ENCODE measurements around the gene FAM180A.

- TF ChIP-seq REST (IDR thresholded peaks at IDR 0.05; ENCODE audit: unreplicated experiment) (no peak), POLR2AphosphoS5 (IDR thresholded peaks at IDR 0.05; ENCODE audit: low read depth) (no peak), CTCF (conservative IDR thresholded peaks at IDR 0.05; ENCODE audit: low read depth in 2 of 2) (no peak), EZH2 (IDR thresholded peaks at IDR 0.05; ENCODE audit: low read depth, unreplicated experiment) (no peak), JUNB (IDR thresholded peaks at IDR 0.05; ENCODE audit: unreplicated experiment) (no peak), EZH2phosphoT487 (IDR thresholded peaks at IDR 0.05; ENCODE audit: unreplicated experiment) (no peak), NANOG (IDR thresholded peaks at IDR 0.05; ENCODE audit: borderline replicate concordance) (no peak), STAT1 (IDR thresholded peaks at IDR 0.05; ENCODE audit: unreplicated experiment) (no peak), ZNF462 (CRISPR knock-in tag; IDR thresholded peaks at IDR 0.05) (no peak)
- TF ChIP-seq, protein P1, sequence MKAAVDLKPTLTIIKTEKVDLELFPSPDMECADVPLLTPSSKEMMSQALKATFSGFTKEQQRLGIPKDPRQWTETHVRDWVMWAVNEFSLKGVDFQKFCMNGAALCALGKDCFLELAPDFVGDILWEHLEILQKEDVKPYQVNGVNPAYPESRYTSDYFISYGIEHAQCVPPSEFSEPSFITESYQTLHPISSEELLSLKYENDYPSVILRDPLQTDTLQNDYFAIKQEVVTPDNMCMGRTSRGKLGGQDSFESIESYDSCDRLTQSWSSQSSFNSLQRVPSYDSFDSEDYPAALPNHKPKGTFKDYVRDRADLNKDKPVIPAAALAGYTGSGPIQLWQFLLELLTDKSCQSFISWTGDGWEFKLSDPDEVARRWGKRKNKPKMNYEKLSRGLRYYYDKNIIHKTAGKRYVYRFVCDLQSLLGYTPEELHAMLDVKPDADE (IDR thresholded peaks at IDR 0.05): no peak
Observed at GRCh38 chr7:135704698-135705097, 43.9 kb downstream of the FAM180A start.
